Fibroblast of lung (primary cell): Measurements from ENCODE around the gene C11orf71.

Experiments
- EZH2 ChIP-seq: IDR thresholded peaks from 2 replicates; pipeline ENCODE4 v1.5.1; 2012; ENCODE audit warnings: low read length, control low read depth, mild to moderate bottlenecking; ENCODE audit errors: missing control alignments
- TF ChIP-seq, protein P1 (sequence below), 2 donors: IDR thresholded peaks in 1 of 2; conservative IDR thresholded peaks in 1 of 2; 1 replicate in 1 of 2; 2 replicates in 1 of 2; pipeline ENCODE4 v1.5.1; 2011 to 2012; ENCODE audit warnings: low read length in 2 of 2, control low read depth in 1 of 2, inconsistent platforms in 1 of 2, low read depth in 1 of 2, mild to moderate bottlenecking in 1 of 2

DNA sequence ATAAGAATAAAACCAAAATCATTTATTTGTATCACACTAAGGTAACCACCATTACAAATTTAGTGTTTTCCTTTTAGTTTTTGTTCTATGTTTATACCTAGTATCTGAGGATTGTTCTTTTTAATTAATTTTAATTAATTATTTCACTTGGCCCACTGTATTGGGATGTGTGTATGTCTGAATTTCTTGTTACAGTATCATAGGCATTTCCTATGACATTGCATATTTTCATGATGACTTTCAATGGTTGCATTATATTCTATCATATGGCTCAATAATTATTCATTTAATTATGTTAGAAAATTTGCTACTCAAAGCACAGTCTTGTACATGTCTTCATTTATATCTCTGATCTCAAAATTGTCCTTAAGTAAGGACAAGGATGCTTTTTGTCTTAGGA, 41.0 kb downstream of the C11orf71 start:
- TF ChIP-seq, protein P1, sequence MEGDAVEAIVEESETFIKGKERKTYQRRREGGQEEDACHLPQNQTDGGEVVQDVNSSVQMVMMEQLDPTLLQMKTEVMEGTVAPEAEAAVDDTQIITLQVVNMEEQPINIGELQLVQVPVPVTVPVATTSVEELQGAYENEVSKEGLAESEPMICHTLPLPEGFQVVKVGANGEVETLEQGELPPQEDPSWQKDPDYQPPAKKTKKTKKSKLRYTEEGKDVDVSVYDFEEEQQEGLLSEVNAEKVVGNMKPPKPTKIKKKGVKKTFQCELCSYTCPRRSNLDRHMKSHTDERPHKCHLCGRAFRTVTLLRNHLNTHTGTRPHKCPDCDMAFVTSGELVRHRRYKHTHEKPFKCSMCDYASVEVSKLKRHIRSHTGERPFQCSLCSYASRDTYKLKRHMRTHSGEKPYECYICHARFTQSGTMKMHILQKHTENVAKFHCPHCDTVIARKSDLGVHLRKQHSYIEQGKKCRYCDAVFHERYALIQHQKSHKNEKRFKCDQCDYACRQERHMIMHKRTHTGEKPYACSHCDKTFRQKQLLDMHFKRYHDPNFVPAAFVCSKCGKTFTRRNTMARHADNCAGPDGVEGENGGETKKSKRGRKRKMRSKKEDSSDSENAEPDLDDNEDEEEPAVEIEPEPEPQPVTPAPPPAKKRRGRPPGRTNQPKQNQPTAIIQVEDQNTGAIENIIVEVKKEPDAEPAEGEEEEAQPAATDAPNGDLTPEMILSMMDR (conservative IDR thresholded peaks at IDR 0.05 in 1 of 2, IDR thresholded peaks at IDR 0.05 in 1 of 2; ENCODE audit: low read depth in 1 of 2, low read length in 2 of 2): no peak
- TF ChIP-seq EZH2: no peak
